HepG2 (cell line): Measurements from ENCODE around the gene TGDS.

Experiments
- EZH2 ChIP-seq: conservative IDR thresholded peaks from 2 replicates; pipeline ENCODE4 v1.6.1; 2012; ENCODE audit warnings: mild to moderate bottlenecking, low read depth, low read length, moderate library complexity
- IRF2 ChIP-seq: IDR thresholded peaks from 2 replicates; pipeline ENCODE4 v1.6.1; 2018; ENCODE audit warnings: missing genetic modification reagents, missing compliant biosample characterization

GRCh38 chr13:94632226-94632980, 36.5 kb upstream of the TGDS start:
- TF ChIP-seq IRF2 (CRISPR knock-in tag) (no peak), EZH2 (no peak)
